GM10248 (cell line): ENCODE measurements around the gene ATP5F1A.

Experiments
- CTCF ChIA-PET: fragments of 300-600 bp; sonication (Branson Sonifier 250); formaldehyde crosslinking; extraction: SDS; loops from one replicate; lab custom pipeline; 2021; ENCODE audit warnings: antibody characterized with exemption; lab: Yijun Ruan, JAX
- POLR2A ChIA-PET: fragments of 350-650 bp; sonication (Branson Sonifier 250); formaldehyde crosslinking; extraction: SDS; loops from one replicate; lab custom pipeline; 2020; ENCODE audit warnings: antibody characterized with exemption; lab: Yijun Ruan, JAX
- DNase-seq: peaks from one replicate; pipeline ENCODE4 v3.0.0; 2012; ENCODE audit errors: extremely low spot score
- TF ChIP-seq, protein P1 (sequence below): IDR thresholded peaks from 2 replicates; pipeline ENCODE4 v1.5.1; 2012; ENCODE audit warnings: mild to moderate bottlenecking, low read depth; ENCODE audit errors: extremely low read depth, missing control alignments, control extremely low read depth

ATP5F1A gene

DNA sequence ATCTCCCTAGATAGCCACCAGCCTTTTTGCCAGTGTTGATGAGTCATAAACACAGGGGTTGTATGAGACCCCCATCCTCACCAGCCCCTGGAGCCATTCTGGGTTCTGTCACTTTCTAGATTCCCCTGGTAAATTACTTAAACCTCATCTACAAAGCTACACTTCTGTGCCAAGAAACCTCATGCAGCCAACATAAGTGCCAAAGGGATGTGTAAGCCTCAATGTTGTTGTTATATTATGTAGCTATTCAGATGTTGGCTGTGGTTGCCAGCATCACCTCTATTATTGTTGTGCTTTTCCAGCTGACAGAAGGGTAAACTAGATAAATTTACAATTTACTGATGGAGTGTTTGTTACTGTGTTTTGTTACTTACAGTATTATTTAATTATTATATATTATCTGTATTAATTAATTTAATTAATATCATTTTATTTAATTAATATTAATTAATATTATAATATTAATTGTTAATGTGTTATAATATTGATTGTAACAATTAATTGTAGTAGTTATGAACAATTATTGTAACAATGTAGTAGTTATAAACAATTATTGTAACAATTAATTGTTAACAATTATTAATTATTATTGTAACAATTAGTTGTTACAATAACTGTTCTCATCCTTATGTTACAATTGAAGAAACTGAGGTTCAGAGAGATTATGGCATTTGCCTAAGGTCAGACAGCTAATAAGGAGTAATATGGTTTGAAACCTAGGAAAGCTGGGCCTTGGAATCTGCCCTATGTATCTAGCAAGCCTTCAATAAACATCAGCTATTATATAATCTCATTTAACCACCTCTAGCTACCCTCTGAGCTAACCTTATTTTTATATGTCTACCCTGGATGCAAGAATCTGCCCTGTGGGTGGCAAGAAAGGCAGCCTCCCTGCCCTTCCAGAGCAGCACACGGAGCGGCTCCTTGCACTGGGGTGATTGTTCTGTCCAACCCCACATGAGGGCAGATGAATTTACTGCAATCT, 62.1 kb downstream of the ATP5F1A start:
- no peak for DNase-seq
- TF ChIP-seq, protein P1, sequence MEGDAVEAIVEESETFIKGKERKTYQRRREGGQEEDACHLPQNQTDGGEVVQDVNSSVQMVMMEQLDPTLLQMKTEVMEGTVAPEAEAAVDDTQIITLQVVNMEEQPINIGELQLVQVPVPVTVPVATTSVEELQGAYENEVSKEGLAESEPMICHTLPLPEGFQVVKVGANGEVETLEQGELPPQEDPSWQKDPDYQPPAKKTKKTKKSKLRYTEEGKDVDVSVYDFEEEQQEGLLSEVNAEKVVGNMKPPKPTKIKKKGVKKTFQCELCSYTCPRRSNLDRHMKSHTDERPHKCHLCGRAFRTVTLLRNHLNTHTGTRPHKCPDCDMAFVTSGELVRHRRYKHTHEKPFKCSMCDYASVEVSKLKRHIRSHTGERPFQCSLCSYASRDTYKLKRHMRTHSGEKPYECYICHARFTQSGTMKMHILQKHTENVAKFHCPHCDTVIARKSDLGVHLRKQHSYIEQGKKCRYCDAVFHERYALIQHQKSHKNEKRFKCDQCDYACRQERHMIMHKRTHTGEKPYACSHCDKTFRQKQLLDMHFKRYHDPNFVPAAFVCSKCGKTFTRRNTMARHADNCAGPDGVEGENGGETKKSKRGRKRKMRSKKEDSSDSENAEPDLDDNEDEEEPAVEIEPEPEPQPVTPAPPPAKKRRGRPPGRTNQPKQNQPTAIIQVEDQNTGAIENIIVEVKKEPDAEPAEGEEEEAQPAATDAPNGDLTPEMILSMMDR, result no peak
- ChIA-PET POLR2A (no interaction called here), CTCF (interaction anchor here (1.1 to 2.1 kb wide), 4 partner anchors 10 to 39 kb away, joined by 3 to 11 read pairs (median 5); no protein-coding TSS in a partner anchor)

DNA sequence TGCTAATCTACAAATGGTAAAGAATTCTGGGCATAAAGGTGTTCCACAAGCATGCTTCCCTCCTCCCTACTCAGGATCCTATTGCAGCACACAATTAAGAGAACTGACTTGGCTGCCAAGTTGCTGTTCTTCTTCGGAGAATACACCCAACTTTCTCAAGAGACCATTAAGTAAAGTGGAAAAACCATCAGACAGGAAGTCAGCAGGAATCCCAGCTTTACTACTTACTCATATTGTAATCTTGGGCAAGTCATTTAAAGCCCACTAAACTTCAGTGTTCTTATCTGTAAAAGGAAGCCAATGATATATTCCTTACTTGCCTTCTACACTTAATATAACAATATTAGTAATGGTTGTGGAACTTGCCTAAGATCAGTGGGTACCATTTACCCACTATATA, 63.9 kb downstream of the ATP5F1A start:
- CTCF ChIA-PET, result interaction anchor here (0.7 to 2.1 kb wide), 8 partner anchors 10 to 312 kb away, joined by 3 to 11 read pairs (median 4); no protein-coding TSS in a partner anchor
- POLR2A ChIA-PET, result interaction anchor here (0.6 kb wide), 1 partner anchor 37 kb away, joined by 3 read pairs; no protein-coding TSS in a partner anchor
- TF ChIP-seq, protein P1, result no peak
- no peak for DNase-seq

DNA sequence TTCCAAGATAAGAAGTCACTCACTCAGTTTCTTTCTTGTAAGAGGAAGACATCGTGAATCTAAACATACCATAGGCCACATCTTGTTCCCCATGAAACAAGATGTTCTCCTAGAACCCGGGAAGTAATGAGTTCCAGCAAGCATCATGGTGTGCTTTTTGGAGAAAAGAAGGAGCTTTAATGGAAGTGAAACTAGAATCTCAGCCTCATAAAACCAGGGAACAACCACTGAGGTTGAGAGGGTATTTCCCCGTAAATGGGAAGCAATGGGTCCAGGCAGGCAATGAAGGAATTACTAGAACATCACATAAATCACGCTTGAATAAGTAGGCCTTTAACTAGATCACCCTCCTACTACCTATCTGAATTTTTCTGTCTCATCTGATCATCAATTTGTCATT, 66.4 kb downstream of the ATP5F1A start:
- CTCF ChIA-PET, result no interaction called here
- TF ChIP-seq, protein P1, result no peak
- DNase-seq, result no peak
- POLR2A ChIA-PET, result no interaction called here
